ENCODE data around the gene STK25. TPM values are rescaled to one million over a fixed set of nuclear protein-coding genes. Genes with fewer than 3 reads are reported as not detected.

The STK25 gene
- polyA plus RNA-seq, 1 donor from 2014 or later: 580 TPM

GRCh38 chr2:241500431-241500975 lies 7.9 kb downstream of the STK25 start:
- Histone ChIP-seq H3K9ac (ENCODE audit: low read length) (no peak overlapping the region), H4K20me1 (ENCODE audit: insufficient read depth) (peaks cover 2% of the 10 kb centered on the region), H2AFZ (ENCODE audit: low read depth, low read length) (no peak overlapping the region), H3K4me2 (ENCODE audit: low read length) (no peak overlapping the region), H3F3A (ENCODE audit: insufficient read depth, low read length, poor library complexity, severe bottlenecking) (no peaks in the 10 kb centered on the region), H3K27ac (ENCODE audit: low read length) (no peak overlapping the region), H3K9me3 (ENCODE audit: low read length) (no peaks in the 10 kb centered on the region), H3K36me3 (ENCODE audit: insufficient read depth, low read length) (no peaks in the 10 kb centered on the region), H3K4me3 (ENCODE audit: low read length) (no peak overlapping the region), H3K9me2 (ENCODE audit: insufficient read depth, low read length) (no peaks in the 10 kb centered on the region), H3K79me2 (replicated peaks; ENCODE audit: insufficient read depth, low read length) (peaks cover 3% of the 10 kb centered on the region), H3K27me3 (ENCODE audit: insufficient read depth, low read depth, low read length) (no peaks in the 10 kb centered on the region)
- no peak for TF ChIP-seq REST (IDR thresholded peaks at IDR 0.05; ENCODE audit: borderline replicate concordance)
- TF ChIP-seq EP300 (conservative IDR thresholded peaks at IDR 0.05; ENCODE audit: poor library complexity, severe bottlenecking): no peak
- TF ChIP-seq POLR2AphosphoS5 (IDR thresholded peaks at IDR 0.05): no peak
- TF ChIP-seq EZH2 (IDR thresholded peaks at IDR 0.05; ENCODE audit: borderline replicate concordance, insufficient read depth, low read length, poor library complexity, severe bottlenecking): no peak
- TF ChIP-seq CTCF (IDR thresholded peaks at IDR 0.05; ENCODE audit: poor library complexity, severe bottlenecking): no peak
- no peak for TF ChIP-seq SMC3 (conservative IDR thresholded peaks at IDR 0.05; ENCODE audit: poor library complexity)
- TF ChIP-seq MXI1 (conservative IDR thresholded peaks at IDR 0.05; ENCODE audit: poor library complexity, severe bottlenecking): no peak
- TF ChIP-seq TAF1 (IDR thresholded peaks at IDR 0.05; ENCODE audit: low read depth): no peak
- no peak for TF ChIP-seq RAD21 (conservative IDR thresholded peaks at IDR 0.05)

- Histone ChIP-seq H3F3A (ENCODE audit: insufficient read depth, low read length, poor library complexity, severe bottlenecking) (no peaks in the 10 kb centered on the region), H3K36me3 (ENCODE audit: insufficient read depth, low read length) (no peaks in the 10 kb centered on the region), H3K9ac (ENCODE audit: low read length) (no peak overlapping the region), H3K9me2 (ENCODE audit: insufficient read depth, low read length) (no peaks in the 10 kb centered on the region), H3K9me3 (ENCODE audit: low read length) (no peaks in the 10 kb centered on the region), H4K20me1 (ENCODE audit: insufficient read depth) (no peaks in the 10 kb centered on the region), H3K79me2 (replicated peaks; ENCODE audit: insufficient read depth, low read length) (no peaks in the 10 kb centered on the region), H3K27ac (ENCODE audit: low read length) (no peak overlapping the region), H3K27me3 (ENCODE audit: insufficient read depth, low read depth, low read length) (no peaks in the 10 kb centered on the region), H2AFZ (ENCODE audit: low read depth, low read length) (no peak overlapping the region), H3K4me3 (ENCODE audit: low read length) (no peak overlapping the region), H3K4me2 (ENCODE audit: low read length) (no peak overlapping the region)
- TF ChIP-seq REST (IDR thresholded peaks at IDR 0.05; ENCODE audit: borderline replicate concordance): no peak
- no peak for TF ChIP-seq EZH2 (IDR thresholded peaks at IDR 0.05; ENCODE audit: borderline replicate concordance, insufficient read depth, low read length, poor library complexity, severe bottlenecking)
- TF ChIP-seq TAF1 (IDR thresholded peaks at IDR 0.05; ENCODE audit: low read depth): no peak
- TF ChIP-seq MXI1 (conservative IDR thresholded peaks at IDR 0.05; ENCODE audit: poor library complexity, severe bottlenecking): no peak
- TF ChIP-seq CTCF (IDR thresholded peaks at IDR 0.05; ENCODE audit: poor library complexity, severe bottlenecking): no peak
- TF ChIP-seq POLR2AphosphoS5 (IDR thresholded peaks at IDR 0.05): no peak
Measured at GRCh38 chr2:241500016-241500415, 8.4 kb downstream of the STK25 start.
